ENCODE data around the gene UCP3. TPM values are rescaled to one million over a fixed set of nuclear protein-coding genes. Genes with fewer than 3 reads are reported as not detected.

The UCP3 gene
- total and polyA plus RNA-seq, 10 of the 15 experiments (the other 5 are each of a cell fraction or from before 2014, with no cell fraction given): 0.02 to 1.9 (median 0.94) TPM

- 0 out of 2 replicates have a peak overlapping the region, but pooled peaks have one; percentile 0 for H3K27ac ChIP-seq (ENCODE audit: control insufficient read depth, insufficient read depth)
- CTCF ChIA-PET: interaction anchor here (1.5 kb wide), 1 partner anchor 10 kb away, joined by 3 read pairs; no protein-coding TSS in a partner anchor
- intact Hi-C loops (cut with micrococcal nuclease; ENCODE audit: unreplicated experiment): loop anchor here (5.0 kb wide), 1 partner anchor 69 kb away; no protein-coding TSS in a partner anchor
These were observed 22.1 kb upstream of the UCP3 start for GRCh38 chr11:74030723-74031676.

More at GRCh38 chr11:74030723-74031676, 22.1 kb upstream of the UCP3 start:
- no TSS peak for BruUV-seq (replicated peaks)
- peak; percentile 73 for FAIRE-seq
- Histone ChIP-seq H3K4me2 (ENCODE audit: control insufficient read depth, insufficient read depth) (no peak overlapping the region), H2AFZ (ENCODE audit: control insufficient read depth, low read depth, low read length) (peak overlapping the region; percentile 46), H3K4me3 (no peak overlapping the region), H3K9me3 (replicated peaks; ENCODE audit: control insufficient read depth, insufficient read depth, low read length) (no peaks in the 10 kb centered on the region), H4K20me1 (ENCODE audit: control insufficient read depth, insufficient read depth) (no peaks in the 10 kb centered on the region), H3K4me1 (ENCODE audit: control insufficient read depth, insufficient read depth, low read length) (peaks cover 9% of the 10 kb centered on the region), H3K9ac (ENCODE audit: control insufficient read depth, insufficient read depth, low read length) (no peak overlapping the region), H3K79me2 (ENCODE audit: control insufficient read depth, insufficient read depth, low read length) (no peaks in the 10 kb centered on the region), H3K27me3 (replicated peaks in 1 of 2; ENCODE audit: control insufficient read depth in 2 of 2, insufficient read depth in 2 of 2, low read length in 1 of 2) (no peaks in the 10 kb centered on the region), H3K36me3 (ENCODE audit: control insufficient read depth in 2 of 2, insufficient read depth in 2 of 2, low read length in 1 of 2) (peaks cover 12 to 16% of the 10 kb centered on the region in 2 experiments; a peak in 3 of 4 replicates)
- 79% methylated on average over 9 of the region's 9 CpGs for WGBS (ENCODE audit: insufficient coverage, insufficient replicate concordance, low lambda C conversion rate, missing lambda C conversion rate)
- SMC1A ChIA-PET (ENCODE audit: uncharacterized antibody, unreplicated experiment): interaction anchor here (1.5 kb wide), 1 partner anchor 51 kb away, joined by 3 read pairs; no protein-coding TSS in a partner anchor
- POLR2A ChIA-PET: no interaction called here
- RAD21 ChIA-PET (ENCODE audit: unreplicated experiment): interaction anchor here (1.2 to 2.6 kb wide), 2 partner anchors 51 to 65 kb away, joined by 5 to 8 read pairs; no protein-coding TSS in a partner anchor
- no peak for TF ChIP-seq MXI1 (IDR thresholded peaks at IDR 0.05; ENCODE audit: low read depth, low read length)
- no peak for TF ChIP-seq CHD2 (IDR thresholded peaks at IDR 0.05; ENCODE audit: borderline replicate concordance, low read depth, low read length)
- no peak for TF ChIP-seq ZNF217 (IDR thresholded peaks at IDR 0.05)
- no peak for TF ChIP-seq HSF1 (IDR thresholded peaks at IDR 0.05; ENCODE audit: low read depth, low read length)
- peak; percentile 69 for ATAC-seq
- in situ Hi-C loops (cut with MboI): no loop called here
- DNase-seq (ENCODE audit: low read depth, low spot score): no peak

All from GM12878 (cell line).